HG03159 (cell line): ENCODE data around the gene NT5DC4.
"Not testable (repeated sequence)": the region's sequence is repeated elsewhere in the genome, so short reads cannot be mapped to it uniquely, and the experiment has no call there.

ENCODE experiments used
- ATAC-seq: cut with Tn5 transposase; IDR thresholded peaks from one replicate; pipeline ENCODE4 v1.9.1; 2021; ENCODE audit warnings: mild to moderate bottlenecking, moderate library complexity; ENCODE audit not compliant: unreplicated experiment

Gene NT5DC4

DNA sequence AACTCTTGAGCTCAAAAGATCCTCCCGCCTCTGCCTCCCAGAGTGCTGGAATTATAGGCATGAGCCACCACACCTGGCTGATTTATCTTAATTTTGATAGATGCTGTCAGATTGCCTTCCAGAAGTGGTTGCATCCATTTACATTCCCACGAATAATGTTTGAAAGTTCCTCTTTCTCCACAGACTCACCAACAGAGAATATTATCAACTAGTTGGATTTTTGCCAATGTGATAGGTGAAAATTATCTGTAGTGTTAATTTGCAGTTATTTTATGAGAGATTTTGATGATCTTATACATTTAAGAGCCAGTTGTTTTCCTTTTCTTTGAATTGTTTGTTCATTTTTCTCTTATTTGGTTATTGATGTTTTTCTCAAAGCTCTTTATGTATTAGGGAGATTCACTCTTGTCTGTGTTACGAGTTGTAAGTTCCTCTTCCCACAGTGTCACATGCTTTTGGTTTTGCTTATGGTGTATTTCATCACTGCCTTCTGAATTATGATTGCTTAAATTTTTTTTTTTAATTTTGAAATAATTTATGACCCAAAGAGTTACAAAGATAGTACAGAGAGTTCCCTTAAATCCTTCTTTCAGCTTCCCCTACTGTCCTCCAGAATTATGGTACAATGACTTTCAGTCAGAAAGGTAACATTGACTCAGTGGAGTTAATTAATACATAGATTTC, 20.7 kb upstream of the NT5DC4 start:
- ATAC-seq = peak; percentile 45

DNA sequence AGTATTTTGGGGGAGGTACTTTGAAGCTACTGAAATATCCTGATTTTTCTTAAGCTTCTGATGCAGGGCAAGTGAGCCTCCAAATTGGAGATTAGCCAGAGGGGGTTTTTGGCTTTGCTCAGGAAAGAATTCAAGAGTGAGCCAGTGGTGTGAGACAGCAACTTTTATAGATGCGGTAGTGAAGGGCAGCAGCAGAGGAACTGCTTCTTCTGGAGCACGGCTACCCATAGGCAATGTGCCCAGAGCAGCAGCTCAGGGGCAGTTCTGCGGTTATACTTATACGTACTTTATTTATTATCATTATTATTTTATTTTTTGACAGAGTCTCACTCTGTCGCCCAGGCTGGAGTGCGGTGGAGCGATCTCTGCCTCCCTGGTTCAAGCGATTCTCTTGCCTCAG, 19.8 kb upstream of the NT5DC4 start:
- no peak for ATAC-seq

DNA sequence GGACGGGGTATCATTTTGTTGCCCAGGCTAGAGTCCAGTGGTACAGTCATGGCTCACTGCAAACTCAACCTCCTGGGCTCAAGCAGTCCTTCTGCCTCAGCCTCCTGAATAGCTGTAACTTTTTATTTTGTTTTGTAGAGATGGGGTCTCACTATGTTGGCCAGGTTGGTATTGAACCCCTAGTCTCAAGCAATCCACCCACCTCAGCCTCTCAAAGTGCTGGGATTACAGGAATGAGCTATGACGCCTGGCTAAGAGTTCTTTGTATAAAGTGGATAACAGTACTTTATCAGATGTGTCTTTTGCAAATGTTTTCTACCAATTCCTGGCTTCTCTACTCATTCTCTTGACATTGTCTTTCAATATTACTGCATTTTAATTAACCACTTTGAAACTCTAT, 17.1 kb upstream of the NT5DC4 start:
- ATAC-seq = no peak

DNA sequence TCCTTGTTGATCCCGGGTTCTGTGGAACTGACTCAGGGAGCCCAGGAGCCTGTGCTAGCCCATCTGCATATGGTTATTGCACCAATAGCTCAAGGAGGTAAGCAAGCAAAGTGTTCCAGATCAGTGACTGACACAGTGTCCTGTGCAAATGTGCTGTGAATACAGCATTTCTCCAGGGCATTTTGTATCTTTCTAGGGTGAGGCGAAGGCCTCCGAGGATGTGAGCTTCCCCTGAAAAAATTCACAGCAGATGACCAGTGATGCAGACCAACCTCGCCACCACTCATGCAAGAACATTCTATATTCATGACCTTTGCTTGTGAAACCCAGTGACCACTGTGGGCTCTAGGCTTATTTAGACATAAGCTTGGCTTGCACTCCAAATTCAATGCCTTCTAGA, 15.2 kb upstream of the NT5DC4 start:
- ATAC-seq = no peak

DNA sequence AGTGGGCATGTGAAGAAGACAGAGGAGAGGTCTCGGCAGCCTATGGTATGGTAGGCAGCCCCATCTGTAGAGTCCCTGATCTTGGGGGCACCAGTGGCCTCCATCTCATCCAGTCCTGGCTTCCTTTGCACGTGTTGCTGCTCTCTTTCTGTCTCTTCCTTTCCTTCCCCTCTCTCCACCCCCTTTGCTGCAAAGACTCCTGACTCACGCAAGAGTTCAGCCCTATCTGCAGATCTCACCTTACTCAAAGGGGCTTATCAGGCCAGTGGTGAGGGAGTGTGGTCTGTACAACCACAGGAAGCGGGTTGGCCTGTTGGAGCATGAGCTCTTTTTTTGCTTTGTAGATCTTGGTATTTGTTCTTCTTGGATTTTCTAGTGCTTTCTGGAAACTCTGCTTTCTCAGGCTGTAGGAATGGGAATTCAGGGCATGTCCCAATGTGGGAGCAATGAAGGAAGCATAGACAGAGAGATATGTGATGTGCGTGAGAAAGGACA, 14.6 kb upstream of the NT5DC4 start:
- ATAC-seq = no peak

DNA sequence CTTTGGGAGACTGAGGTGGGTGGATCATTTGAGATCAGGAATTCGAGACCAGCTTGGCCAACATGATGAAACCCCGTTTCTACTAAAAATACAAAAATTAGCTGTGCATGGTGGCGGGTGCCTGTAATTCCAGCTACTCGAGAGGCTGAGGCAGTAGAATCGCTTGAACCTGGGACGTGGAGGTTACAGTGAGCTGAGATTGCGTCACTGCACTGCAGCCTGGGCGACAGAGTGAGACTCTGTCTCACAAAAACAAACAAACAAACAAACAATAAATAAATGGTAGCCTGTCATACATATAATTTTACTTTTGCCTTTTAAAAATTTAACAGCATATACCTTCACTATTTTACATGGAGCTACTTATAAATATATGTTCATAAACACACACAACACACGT, 13.9 kb upstream of the NT5DC4 start:
- not testable (repeated sequence) for ATAC-seq

DNA sequence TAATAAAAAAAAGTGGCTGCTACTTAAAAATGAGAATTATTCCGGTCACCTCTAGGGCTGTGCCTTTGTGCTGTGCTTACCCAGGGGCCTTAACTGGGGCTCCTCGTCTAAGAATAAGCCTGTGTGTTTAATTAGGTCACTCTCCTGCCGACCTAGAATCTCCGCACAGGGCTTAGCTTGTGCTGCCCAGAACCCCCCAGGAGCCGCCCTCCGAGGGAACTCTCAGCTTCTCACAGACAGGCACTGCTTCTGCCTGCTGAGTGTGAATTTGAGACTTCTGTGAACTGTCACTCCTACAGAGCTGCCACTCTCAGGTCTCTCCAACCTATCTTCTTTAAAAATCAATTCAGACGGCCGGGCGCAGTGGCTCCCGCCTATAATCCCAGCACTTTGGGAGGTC, 11.9 kb upstream of the NT5DC4 start:
- no peak for ATAC-seq

DNA sequence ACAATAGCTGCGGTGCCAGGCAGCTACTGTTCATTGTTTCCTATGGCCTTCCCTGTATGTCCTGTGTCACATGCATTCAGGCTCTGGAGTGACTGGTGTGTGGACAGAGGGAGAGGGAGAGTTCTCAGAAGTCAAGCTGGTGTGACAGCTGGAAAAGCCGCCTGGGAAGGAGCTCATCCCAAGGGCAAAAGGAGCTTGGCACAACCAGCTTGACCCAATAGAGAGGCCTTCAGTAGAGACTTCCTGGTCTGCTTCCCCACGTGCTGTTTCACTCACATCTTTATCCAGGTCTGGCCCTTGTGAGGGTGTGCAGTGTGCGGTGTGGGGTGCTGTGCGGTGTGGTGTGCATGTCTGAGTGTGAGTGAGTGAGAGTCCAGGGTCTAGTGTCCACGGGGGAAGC, 11.1 kb upstream of the NT5DC4 start:
- ATAC-seq = no peak

DNA sequence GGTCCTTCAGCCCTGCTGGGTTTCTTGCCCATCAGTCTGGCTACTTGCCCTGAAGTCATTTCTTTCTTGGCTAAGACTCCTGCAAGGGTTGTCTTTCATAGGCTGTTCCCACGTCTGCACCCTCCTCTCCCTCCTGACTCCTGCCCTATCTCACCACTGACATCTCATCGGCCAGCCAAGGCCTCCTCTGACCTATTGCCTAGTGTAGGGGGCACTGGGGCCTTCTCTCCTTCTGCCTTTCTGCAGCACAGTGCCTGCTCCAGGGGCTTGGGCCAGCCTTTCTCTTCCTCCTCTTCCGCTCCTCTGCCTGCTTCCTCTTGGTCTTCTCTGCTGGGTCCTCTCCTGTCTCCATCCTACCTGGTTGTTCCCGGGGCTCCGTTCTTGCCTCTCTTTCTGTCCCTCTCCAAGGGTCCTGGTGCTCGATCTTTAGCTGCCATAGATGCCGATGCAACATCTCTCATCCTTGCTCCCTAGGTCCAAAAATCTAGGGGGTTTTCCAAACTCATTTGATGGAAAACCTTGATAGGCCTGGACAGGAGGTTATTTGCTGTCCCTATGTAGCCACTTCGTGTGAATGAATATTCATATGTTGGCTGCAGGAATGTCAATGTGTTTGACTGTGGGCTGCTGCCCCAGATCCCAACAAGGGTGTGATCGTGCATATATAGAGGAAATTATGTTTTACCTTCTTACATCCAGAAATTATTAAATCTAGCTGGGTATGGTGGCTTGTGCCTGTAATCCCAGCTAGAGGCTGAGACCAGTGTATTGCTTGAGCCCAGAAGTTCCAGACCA, 9.7 kb upstream of the NT5DC4 start:
- ATAC-seq = no peak

DNA sequence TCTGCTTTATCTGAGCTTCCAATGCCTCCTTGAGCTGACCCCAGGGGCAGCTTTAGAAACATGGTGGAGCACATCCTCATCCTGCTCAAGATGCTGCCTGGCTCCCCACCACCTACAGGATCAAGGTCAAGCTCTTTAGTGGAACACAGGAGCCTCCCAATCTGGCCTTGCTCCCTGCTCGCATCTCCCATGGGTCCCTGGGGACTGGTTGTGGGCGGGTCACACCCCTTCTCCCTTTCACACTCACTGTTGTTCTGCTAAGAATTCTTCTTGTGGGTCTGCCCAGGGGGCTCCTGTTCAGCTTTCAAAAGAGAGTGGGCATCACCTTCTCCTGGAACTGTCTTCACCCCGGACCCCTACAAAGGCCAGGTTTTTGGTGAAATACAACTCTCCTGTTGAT, 8.4 kb upstream of the NT5DC4 start:
- ATAC-seq = no peak

DNA sequence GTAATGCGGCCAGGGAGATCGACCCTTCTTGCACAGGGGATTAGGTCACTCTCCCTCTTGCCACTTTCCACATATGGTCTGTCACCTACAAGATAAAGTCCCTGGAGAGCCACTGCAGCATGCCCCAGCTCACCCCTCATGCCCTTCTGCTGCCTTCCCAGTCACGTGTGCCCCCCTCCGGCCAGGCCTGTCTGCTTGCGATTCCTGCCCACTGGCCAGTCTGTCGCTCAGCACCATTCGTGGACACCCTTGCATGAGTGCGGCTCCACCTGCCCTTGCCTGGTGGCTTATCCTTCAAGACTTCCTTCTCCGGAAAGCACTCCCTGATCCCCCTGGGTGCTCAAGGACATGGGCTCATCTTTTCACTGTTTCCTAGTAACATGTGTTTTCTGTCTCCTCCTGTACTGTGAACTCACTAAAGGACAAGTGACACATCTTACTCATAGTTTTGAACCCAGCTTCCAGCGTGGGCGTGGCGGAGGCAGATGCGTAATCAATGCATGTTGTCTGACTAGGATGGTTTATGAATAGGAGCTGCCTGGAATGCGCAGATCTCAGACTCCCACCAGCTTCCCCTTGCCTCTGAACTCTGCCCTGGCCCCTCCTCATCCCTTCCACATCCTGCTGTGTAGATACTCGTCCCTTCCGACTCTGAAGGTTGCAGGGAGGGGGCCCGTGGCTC, 7.8 kb upstream of the NT5DC4 start:
- ATAC-seq = no peak

DNA sequence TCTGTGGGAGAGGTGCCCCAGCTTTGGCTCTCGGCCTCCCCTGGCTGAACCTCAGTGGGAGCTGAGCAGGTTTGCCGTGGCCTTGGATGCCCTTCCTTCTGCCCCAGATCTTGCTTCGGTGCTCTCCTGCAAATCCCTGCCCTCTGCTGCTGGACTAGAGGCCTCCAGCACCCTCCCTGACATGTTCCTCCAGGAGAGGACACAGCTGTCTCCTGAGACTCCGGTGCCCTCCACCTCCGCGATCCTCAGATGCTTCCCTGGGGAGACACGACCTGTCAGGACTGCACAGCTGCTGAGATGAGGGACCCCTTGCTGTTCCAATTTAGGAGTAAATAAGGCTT, 7.3 kb upstream of the NT5DC4 start:
- no peak for ATAC-seq

DNA sequence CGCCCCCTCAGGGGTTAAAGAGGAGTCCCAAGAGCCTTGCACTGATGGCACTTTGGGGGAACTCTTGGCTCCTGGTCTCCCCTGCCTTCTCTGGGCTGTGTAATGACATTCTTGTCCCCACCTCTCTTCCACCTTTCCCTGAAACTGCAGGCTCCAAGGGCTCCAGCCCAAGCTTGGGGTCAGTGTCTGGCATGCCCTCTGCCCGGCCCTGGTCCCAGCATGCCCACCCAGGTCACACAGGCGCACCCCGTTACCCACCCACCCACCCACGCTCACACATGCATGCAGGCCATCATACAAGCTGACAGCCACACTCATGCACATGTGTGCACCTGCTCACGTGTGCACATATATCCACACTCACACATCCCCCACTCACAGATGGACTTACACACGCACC, 6.9 kb upstream of the NT5DC4 start:
- ATAC-seq = no peak

DNA sequence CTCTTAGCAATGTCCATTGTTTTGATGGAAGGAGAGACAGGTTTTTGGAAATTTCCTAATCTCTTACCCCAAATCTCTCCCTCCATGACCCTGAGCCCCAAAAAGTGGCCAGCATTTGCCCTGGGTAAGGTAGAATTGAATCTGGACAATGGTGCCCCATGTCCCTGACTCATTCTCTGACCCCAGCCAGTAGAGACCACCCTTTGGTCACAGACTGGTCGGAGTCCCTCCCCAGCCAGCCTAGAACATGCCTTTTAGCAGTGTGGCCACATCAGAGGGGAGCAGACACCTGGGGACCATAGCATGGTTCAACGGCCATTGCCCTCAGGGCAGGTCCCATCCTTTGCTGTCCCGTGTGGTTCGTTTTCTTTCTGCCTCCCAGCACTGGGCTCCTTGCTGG, 6.5 kb upstream of the NT5DC4 start:
- no peak for ATAC-seq

DNA sequence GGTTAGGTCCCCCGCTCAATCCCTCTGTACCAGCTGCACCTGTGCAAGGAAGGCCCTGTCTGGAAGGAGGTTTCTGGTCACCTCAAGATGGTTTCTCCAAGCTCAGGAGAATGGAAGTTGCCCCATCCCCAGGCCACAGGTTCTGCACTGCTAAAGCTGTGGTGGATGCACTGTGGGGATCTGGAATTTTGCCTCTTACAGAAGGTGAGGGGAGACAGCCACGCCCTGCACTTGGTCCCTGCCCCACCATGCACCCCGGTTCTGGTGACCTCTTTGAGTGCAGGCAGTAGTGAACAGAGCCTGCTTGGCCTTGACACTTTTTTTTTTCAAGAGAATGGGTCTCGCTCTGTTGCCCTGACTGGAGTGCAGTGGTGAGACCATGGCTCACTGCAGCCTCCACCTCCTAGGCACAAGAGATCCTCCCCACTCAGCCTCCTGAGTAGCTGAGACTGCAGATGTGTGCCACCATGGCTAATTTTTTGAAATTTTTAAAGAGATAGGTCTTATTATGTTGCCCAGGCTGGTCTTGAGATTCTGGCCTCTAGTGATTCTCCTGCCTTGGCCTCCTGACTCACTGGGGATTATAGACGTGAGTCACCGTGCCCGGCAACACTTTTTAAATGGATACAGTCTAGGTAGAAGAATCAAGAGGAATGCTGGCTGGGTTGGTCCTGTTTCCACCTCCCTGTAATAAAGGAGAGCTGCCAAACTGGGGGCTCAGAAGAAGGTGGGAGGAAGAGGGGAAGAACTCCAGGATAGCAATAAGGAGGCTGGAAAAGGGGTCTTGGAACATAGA, 5.8 kb upstream of the NT5DC4 start:
- no peak for ATAC-seq

DNA sequence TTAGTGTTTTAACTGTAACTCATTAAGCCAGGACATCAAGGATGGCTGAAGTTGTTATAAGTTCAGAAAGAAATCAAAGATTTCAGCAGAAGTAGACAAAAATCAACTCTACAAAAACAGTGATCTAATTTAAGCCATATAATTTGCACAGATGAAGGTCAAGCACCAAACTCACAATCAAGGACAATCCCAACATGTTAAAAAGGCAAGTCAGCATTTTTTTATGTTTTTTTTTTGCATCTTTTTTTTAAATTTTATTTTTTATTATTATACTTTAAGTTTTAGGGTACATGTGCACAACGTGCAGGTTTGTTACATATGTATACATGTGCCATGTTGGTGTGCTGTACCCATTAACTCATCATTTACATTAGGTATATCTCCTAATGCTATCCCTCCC, 4.7 kb upstream of the NT5DC4 start:
- ATAC-seq = not testable (repeated sequence)

DNA sequence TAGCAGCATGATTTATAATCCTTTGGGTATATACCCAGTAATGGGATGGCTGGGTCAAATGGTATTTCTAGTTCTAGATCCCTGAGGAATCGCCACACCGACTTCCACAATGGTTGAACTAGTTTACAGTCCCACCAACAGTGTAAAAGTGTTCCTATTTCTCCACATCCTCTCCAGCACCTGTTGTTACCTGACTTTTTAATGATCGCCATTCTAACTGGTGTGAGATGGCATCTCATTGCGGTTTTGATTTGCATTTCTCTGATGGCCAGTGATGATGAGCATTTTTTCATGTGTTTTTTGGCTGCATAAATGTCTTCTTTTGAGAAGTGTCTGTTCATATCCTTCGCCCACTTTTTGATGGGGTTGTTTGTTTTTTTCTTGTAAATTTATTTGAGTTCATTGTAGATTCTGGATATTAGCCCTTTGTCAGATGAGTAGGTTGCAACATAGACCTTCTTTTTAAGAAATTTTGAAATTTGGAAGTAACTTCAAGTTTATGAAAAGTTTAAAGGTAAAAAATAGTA, 3.9 kb upstream of the NT5DC4 start:
- not testable (repeated sequence) for ATAC-seq

DNA sequence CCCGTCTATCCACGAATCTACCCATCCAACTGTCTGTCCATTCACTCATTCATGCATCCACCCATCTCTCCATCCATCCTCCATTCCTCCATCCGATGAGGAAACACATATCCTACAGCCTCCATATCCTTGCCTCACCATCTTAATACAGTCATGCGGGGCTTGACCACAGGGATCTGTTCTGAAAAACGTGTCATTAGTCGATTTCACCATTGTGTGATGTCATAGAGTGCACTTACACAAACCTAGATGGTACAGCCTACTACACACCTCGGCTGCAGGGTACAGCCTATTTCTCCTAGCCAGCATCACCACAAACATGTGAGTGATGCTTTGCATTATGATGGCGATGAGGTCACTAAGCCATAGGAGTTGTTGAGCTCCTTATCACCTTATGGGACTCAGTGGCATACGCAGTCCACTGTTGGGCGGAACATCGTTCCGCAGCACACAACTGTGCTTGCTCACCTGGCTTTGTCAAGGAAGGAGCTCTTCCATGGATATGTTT, 1.9 kb upstream of the NT5DC4 start:
- ATAC-seq = no peak

DNA sequence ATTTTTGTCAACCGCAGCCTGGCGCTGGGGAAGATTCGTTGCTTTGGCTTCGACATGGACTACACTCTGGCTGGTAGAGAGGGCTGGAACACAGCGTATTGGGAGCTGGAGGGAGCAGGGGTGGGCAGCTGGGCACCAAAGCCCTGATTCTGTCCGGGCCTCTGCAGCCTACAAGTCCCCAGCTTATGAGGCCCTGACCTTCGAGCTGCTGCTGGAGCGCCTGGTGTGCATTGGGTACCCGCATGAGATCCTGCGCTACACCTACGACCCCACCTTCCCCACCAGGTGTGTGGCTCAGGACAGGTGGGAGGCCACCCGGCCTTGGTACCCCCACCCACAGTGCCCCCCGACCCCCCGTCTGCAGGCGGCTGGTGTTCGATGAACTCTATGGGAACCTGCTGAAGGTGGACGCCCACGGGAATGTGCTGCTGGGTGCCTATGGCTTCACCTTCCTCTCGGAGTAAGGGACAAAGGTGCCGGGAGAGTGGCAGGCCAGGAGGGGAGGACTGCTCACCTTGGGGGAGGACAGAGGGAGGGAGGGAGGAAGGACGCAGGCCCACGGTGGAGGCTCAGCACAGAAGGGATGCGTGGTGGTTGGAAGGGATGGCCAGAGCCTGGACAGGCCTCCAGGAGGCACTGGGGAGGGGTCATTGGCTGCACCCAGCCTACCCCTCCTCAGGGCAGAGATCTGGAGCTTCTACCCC, 1.2 kb downstream of the NT5DC4 start:
- ATAC-seq = no peak
